GM19455 (cell line): ENCODE results near the gene RBM47.

Source experiments
- ATAC-seq: cut with Tn5 transposase; IDR thresholded peaks from one replicate; pipeline ENCODE4 v1.9.1; 2021; ENCODE audit not compliant: unreplicated experiment

The RBM47 gene

GRCh38 chr4:40502220-40502619 is 127.4 kb downstream of the RBM47 start:
- ATAC-seq = no peak

- ATAC-seq = no peak
Observed at GRCh38 chr4:40500781-40501180, 128.9 kb downstream of the RBM47 start.

- no peak for ATAC-seq
Observed at GRCh38 chr4:40493160-40493559, 136.5 kb downstream of the RBM47 start.

- no peak for ATAC-seq
Observed at GRCh38 chr4:40492691-40493090, 137.0 kb downstream of the RBM47 start.

GRCh38 chr4:40490481-40490880 is 139.2 kb downstream of the RBM47 start:
- no peak for ATAC-seq

- no peak for ATAC-seq
Observed at GRCh38 chr4:40489961-40490360, 139.7 kb downstream of the RBM47 start.

- ATAC-seq = no peak
Observed at GRCh38 chr4:40486534-40486933, 143.1 kb downstream of the RBM47 start.

GRCh38 chr4:40484346-40485090 is 145.1 kb downstream of the RBM47 start:
- no peak for ATAC-seq

- ATAC-seq = no peak
Observed at GRCh38 chr4:40482985-40483647, 146.5 kb downstream of the RBM47 start.

- ATAC-seq = no peak
Observed at GRCh38 chr4:40481977-40482376, 147.7 kb downstream of the RBM47 start.

GRCh38 chr4:40480291-40480690 is 149.4 kb downstream of the RBM47 start:
- ATAC-seq = no peak

GRCh38 chr4:40479378-40479777 is 150.3 kb downstream of the RBM47 start:
- ATAC-seq = no peak

- ATAC-seq = no peak
Observed at GRCh38 chr4:40475609-40476008, 154.1 kb downstream of the RBM47 start.

- no peak for ATAC-seq
Observed at GRCh38 chr4:40473578-40474388, 155.9 kb downstream of the RBM47 start.

- ATAC-seq = no peak
Observed at GRCh38 chr4:40471923-40472322, 157.7 kb downstream of the RBM47 start.

- no peak for ATAC-seq
Observed at GRCh38 chr4:40466789-40467188, 162.9 kb downstream of the RBM47 start.

- peak; percentile 55 for ATAC-seq
Observed at GRCh38 chr4:40462326-40462725, 167.3 kb downstream of the RBM47 start.

- no peak for ATAC-seq
Observed at GRCh38 chr4:40461879-40462278, 167.8 kb downstream of the RBM47 start.

- ATAC-seq = no peak
Observed at GRCh38 chr4:40461062-40461461, 168.6 kb downstream of the RBM47 start.

- no peak for ATAC-seq
Observed at GRCh38 chr4:40458683-40459082, 171.0 kb downstream of the RBM47 start.

- no peak for ATAC-seq
Observed at GRCh38 chr4:40458109-40458508, 171.6 kb downstream of the RBM47 start.
